ENCODE measurements around the gene DSC1. TPM values are rescaled to one million over a fixed set of nuclear protein-coding genes. Genes with fewer than 3 reads are reported as not detected.

DSC1 gene
- total and polyA plus RNA-seq, 2 of the 13 experiments (the other 11 are each of a cell fraction or from before 2014, with no cell fraction given) = not detected

- WGBS (ENCODE audit: low lambda C conversion rate) = 57% methylated on average over 1 of the region's 1 CpG
- DNase-seq (ENCODE audit: low spot score) = no peak
- no peaks in the 10 kb centered on the region for H3K79me2 ChIP-seq (ENCODE audit: insufficient read depth, low read length)
- in situ Hi-C loops (cut with HindIII; ENCODE audit: extremely low pct_ligation_motif_present, low pct_unique_long_range_greater_than_20kb) = no loop called here
- H3K27ac ChIP-seq (ENCODE audit: extremely low read length, insufficient read depth, low read length) = no peak overlapping the region
- H3K36me3 ChIP-seq (replicated peaks in 1 of 2; ENCODE audit: control insufficient read depth in 1 of 2, insufficient read depth in 2 of 2, low read length in 2 of 2) = no peaks in the 10 kb centered on the region
- no peaks in the 10 kb centered on the region; a peak in 1 of 5 replicates for H3K27me3 ChIP-seq (ENCODE audit: control insufficient read depth in 1 of 2, insufficient read depth in 2 of 2, low read length in 2 of 2)
- no TSS peak for BruUV-seq (replicated peaks)
- no peak overlapping the region for H3K4me3 ChIP-seq (replicated peaks in 1 of 3; ENCODE audit: insufficient read depth in 1 of 3, low read depth in 2 of 3, low read length in 3 of 3)
- H4K20me1 ChIP-seq (ENCODE audit: insufficient read depth, low read length) = no peaks in the 10 kb centered on the region
- H3K4me2 ChIP-seq (ENCODE audit: low read depth, low read length) = no peak overlapping the region
- peaks cover 46% of the 10 kb centered on the region for H3K4me1 ChIP-seq (ENCODE audit: insufficient read depth, low read length)
- POLR2A ChIA-PET = no interaction called here
- CTCF ChIA-PET (ENCODE audit: low intra/inter-chr PET ratio, low total read pairs) = no interaction called here
- 0 out of 2 replicates have a peak, but pooled peaks cover 8% of the 10 kb centered on the region for H3K9me3 ChIP-seq (ENCODE audit: low read length)
- TF ChIP-seq ZNF616 (CRISPR knock-in tag; IDR thresholded peaks at IDR 0.05; ENCODE audit: low read depth) = no peak
- no peak for TF ChIP-seq HES4 (CRISPR knock-in tag; IDR thresholded peaks at IDR 0.05; ENCODE audit: borderline replicate concordance)
- no peak for TF ChIP-seq NBN (conservative IDR thresholded peaks at IDR 0.05)
- no peak for TF ChIP-seq ZBTB21 (CRISPR knock-in tag; IDR thresholded peaks at IDR 0.05)
- no peak for TF ChIP-seq GFI1 (CRISPR knock-in tag; IDR thresholded peaks at IDR 0.05; ENCODE audit: borderline replicate concordance)
- TF ChIP-seq SMAD3 (CRISPR knock-in tag; IDR thresholded peaks at IDR 0.05) = no peak
- no peak for TF ChIP-seq RXRB (CRISPR knock-in tag; IDR thresholded peaks at IDR 0.05; ENCODE audit: borderline replicate concordance)
- TF ChIP-seq SNAI1 (CRISPR knock-in tag; IDR thresholded peaks at IDR 0.05; ENCODE audit: borderline replicate concordance) = no peak
- no peak for TF ChIP-seq ZNF737 (CRISPR knock-in tag; IDR thresholded peaks at IDR 0.05; ENCODE audit: borderline replicate concordance)
- no peak for TF ChIP-seq ZNF766 (CRISPR knock-in tag; IDR thresholded peaks at IDR 0.05; ENCODE audit: borderline replicate concordance)
- TF ChIP-seq KDM2A (CRISPR knock-in tag; IDR thresholded peaks at IDR 0.05; ENCODE audit: borderline replicate concordance, low read depth) = no peak
- TF ChIP-seq DZIP1 (CRISPR knock-in tag; IDR thresholded peaks at IDR 0.05) = no peak
- TF ChIP-seq EHMT2 (IDR thresholded peaks at IDR 0.05; ENCODE audit: borderline replicate concordance, low read depth, low read length) = no peak
- TF ChIP-seq ZNF850 (CRISPR knock-in tag; conservative IDR thresholded peaks at IDR 0.05) = no peak
- no peak for TF ChIP-seq HHEX (CRISPR knock-in tag; IDR thresholded peaks at IDR 0.05)
- TF ChIP-seq AHDC1 (CRISPR knock-in tag; IDR thresholded peaks at IDR 0.05; ENCODE audit: borderline replicate concordance) = no peak
- H3K9ac ChIP-seq (ENCODE audit: insufficient read depth, low read depth, low read length) = no peak overlapping the region
- intact Hi-C loops (cut with micrococcal nuclease; ENCODE audit: unreplicated experiment) = no loop called here
- H2AFZ ChIP-seq (ENCODE audit: low read length) = no peak overlapping the region
- FAIRE-seq = no peak
- no peak for ATAC-seq
These were observed 48.4 kb upstream of the DSC1 start for GRCh38 chr18:31211047-31211446.

Measured in HepG2 (cell line).